Measurements from ENCODE around the gene PCYT1A. TPM values are rescaled to one million over a fixed set of nuclear protein-coding genes. Genes with fewer than 3 reads are reported as not detected.

Gene PCYT1A
- polyA plus RNA-seq, 2 donors, result 16.9 to 33.0 TPM

DNA sequence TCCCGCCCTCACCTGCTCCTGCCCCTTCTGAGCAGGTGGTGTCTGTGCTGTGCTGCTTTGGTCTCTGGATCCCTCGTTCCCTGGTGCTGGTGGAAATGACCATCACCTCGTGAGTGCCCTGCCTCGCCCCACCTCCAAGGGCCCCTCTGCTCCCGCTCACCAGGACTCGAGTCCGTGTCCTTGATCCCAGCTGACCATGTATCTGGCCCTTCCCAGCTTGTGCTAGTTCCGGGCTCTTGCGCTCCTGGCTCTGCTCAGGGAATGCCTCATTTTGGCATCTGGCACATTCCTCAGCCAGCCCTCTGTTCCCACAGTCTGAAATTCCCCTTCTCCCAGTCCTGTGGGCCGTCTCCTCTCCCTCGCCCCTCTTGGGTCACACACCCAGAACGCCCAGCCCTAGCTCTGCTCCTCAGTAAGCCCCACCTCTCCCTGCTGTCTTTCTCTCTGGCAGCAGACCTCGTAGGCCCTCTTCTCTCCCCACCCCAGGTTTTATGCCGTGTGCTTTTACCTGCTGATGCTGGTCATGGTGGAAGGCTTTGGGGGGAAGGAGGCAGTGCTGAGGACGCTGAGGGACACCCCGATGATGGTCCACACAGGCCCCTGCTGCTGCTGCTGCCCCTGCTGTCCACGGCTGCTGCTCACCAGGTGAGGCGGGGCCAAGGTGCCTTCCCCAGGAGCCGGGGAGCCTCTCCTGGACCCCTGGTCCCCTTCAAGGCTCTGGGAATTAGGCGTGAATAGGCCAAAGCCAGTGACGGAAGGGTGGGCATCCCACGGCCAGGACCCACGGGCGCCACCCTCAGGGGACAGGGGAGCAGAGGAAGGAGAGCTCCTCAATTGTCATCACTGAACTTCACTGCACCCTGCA, 59.7 kb downstream of the PCYT1A start:
- Histone ChIP-seq H3K4me3 (ENCODE audit: low read depth in 1 of 2, low read length in 2 of 2) (no peak overlapping the region), H3K27me3 (ENCODE audit: control insufficient read depth in 1 of 2, insufficient read depth in 2 of 2, low read length in 2 of 2) (no peaks in the 10 kb centered on the region), H3K27ac (ENCODE audit: low read depth in 2 of 2, low read length in 1 of 2) (no peak overlapping the region), H3K36me3 (ENCODE audit: control insufficient read depth in 2 of 2, insufficient read depth in 2 of 2, low read length in 1 of 2) (no peaks in the 10 kb centered on the region), H3K9me3 (ENCODE audit: control insufficient read depth in 2 of 2, insufficient read depth in 1 of 2, low read depth in 1 of 2, low read length in 1 of 2) (no peaks in the 10 kb centered on the region), H3K4me1 (ENCODE audit: control insufficient read depth in 2 of 2, insufficient read depth in 2 of 2, low read length in 1 of 2) (peaks cover 0 to 2% of the 10 kb centered on the region in 2 donors)
- WGBS, 2 donors, result 59 to 67% methylated on average over 24 of the region's 24 CpGs

DNA sequence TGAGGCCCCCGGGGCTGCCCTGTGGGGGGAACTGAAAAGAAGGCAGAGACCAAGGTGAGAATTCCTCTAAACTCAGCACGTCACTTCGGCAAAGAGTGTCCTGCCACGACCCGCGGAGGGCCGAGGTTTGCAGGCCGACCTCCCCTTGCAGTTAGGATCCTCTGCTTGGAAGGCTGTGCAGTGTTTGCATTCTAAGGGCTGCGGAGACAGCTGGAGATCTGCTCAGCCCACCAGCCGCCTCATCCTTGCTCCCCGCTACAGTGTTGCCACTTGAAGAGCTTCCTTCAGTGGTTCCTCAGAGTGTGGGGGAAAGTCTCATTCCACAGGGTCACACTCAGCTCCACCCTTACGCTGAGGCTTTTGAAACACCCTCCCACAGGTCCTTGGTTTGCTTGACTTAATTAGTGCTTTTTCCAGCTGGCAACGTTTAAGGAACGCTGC, 60.4 kb downstream of the PCYT1A start:
- Histone ChIP-seq H3K9me3 (ENCODE audit: control insufficient read depth in 2 of 2, insufficient read depth in 1 of 2, low read depth in 1 of 2, low read length in 1 of 2) (no peaks in the 10 kb centered on the region), H3K4me3 (ENCODE audit: low read depth in 1 of 2, low read length in 2 of 2) (no peak overlapping the region), H3K4me1 (ENCODE audit: control insufficient read depth in 2 of 2, insufficient read depth in 2 of 2, low read length in 1 of 2) (peaks cover 0 to 2% of the 10 kb centered on the region in 2 donors), H3K27me3 (ENCODE audit: control insufficient read depth in 1 of 2, insufficient read depth in 2 of 2, low read length in 2 of 2) (no peaks in the 10 kb centered on the region), H3K36me3 (ENCODE audit: control insufficient read depth in 2 of 2, insufficient read depth in 2 of 2, low read length in 1 of 2) (no peaks in the 10 kb centered on the region), H3K27ac (ENCODE audit: low read depth in 2 of 2, low read length in 1 of 2) (no peak overlapping the region)
- WGBS, 2 donors, result 73 to 83% methylated on average over 14 of the region's 14 CpGs

DNA sequence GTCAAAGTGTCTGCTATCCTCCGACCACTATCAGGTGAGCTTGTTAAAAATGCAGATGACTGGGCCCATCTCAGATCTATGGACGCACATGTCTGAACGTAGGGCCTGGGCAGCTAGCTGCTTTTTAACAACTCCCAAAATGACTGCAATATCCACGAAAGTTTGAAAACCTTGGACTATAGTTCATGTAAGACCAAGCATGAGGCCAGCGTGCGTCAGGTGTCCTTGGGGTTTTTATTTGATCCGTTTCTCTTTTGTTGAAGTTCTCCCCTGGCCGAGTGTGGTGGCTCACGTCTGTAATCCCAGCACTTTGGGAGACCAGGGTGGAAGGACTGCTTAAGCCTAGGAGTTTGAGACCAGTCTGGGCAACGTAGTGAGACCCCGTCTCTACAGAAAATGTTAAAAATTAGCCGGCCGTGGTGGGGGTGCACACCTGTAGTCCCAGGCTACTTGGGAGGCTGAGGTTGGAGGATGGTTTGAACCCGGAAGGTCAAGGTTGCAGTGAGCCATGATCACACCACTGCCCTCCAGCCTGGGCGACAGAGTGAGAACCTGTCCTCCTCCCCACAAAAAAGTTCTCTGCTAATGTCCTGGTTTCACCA, 61.7 kb downstream of the PCYT1A start:
- Histone ChIP-seq H3K36me3 (ENCODE audit: control insufficient read depth in 2 of 2, insufficient read depth in 2 of 2, low read length in 1 of 2) (no peaks in the 10 kb centered on the region), H3K4me3 (ENCODE audit: low read depth in 1 of 2, low read length in 2 of 2) (no peak overlapping the region), H3K9me3 (ENCODE audit: control insufficient read depth in 2 of 2, insufficient read depth in 1 of 2, low read depth in 1 of 2, low read length in 1 of 2) (no peaks in the 10 kb centered on the region), H3K27me3 (ENCODE audit: control insufficient read depth in 1 of 2, insufficient read depth in 2 of 2, low read length in 2 of 2) (no peaks in the 10 kb centered on the region), H3K27ac (ENCODE audit: low read depth in 2 of 2, low read length in 1 of 2) (no peak overlapping the region), H3K4me1 (ENCODE audit: control insufficient read depth in 2 of 2, insufficient read depth in 2 of 2, low read length in 1 of 2) (peaks cover 0 to 2% of the 10 kb centered on the region in 2 donors)
- 89 to 92% methylated on average over 15 of the region's 15 CpGs for WGBS, 2 donors

DNA sequence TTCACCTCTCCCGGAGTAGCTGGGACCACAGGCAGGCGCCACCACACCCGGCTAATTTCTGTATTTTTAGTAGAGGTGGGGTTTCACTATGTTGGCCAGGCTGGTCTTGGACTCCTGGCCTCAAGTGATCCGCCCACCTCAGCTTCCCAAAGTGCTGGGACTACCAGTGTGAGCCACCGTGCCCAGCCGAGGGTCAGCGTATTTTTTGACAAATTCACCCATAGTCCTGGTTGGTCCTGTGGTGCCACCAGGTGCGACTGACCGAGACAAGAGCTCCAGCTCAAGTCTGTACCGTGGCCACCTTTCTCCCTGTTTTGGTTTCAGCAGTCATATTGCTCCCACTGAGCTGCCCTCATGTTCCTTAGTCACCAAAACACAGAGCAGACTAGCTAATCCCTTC, 62.4 kb downstream of the PCYT1A start:
- WGBS, 2 donors, result 91 to 97% methylated on average over 10 of the region's 10 CpGs

DNA sequence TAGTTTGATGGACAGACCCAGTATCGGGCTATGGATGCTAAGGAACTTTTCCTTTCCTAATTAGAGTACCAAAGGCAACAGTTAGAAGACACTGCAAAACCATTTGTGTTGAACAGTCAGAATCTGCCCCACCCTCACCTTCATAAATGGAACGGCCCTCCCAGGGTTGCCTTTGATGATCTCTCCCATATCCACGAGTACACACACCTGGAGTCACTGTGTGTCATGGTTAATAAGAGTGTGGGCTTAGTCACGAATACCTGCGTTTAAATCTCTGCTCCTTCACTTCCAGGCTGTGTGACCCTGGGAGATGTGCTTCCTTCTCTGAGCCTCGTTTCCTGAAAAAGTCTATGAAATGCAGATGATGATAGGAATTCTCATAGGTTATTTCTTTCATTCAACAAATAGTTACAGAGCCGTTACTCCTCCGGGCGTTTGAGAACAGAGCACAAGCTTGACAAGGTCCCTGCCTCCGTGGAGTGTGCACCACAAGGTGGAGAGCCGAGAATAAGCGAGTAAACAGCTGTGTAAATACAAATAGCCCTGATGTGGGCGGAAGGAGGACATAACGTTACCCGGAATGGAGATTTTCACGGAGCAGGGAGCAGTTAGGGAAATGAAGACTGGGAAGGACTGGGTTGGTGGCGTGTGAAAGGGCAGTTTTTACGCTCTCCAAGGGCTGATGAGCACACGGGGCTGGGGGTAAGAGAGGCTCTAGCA, 64.5 kb downstream of the PCYT1A start:
- Histone ChIP-seq H3K4me3 (ENCODE audit: low read depth in 1 of 2, low read length in 2 of 2) (no peak overlapping the region), H3K27me3 (ENCODE audit: control insufficient read depth in 1 of 2, insufficient read depth in 2 of 2, low read length in 2 of 2) (no peaks in the 10 kb centered on the region), H3K27ac (ENCODE audit: low read depth in 2 of 2, low read length in 1 of 2) (no peak overlapping the region), H3K9me3 (ENCODE audit: control insufficient read depth in 2 of 2, insufficient read depth in 1 of 2, low read depth in 1 of 2, low read length in 1 of 2) (no peaks in the 10 kb centered on the region), H3K36me3 (ENCODE audit: control insufficient read depth in 2 of 2, insufficient read depth in 2 of 2, low read length in 1 of 2) (no peaks in the 10 kb centered on the region), H3K4me1 (ENCODE audit: control insufficient read depth in 2 of 2, insufficient read depth in 2 of 2, low read length in 1 of 2) (peaks cover 2 to 3% of the 10 kb centered on the region in 2 donors)
- WGBS, 2 donors, result 51 to 57% methylated on average over 19 of the region's 19 CpGs

More for the DNA sequence above, 62.4 kb downstream of the PCYT1A start:
- H3K4me1 ChIP-seq (ENCODE audit: control insufficient read depth in 2 of 2, insufficient read depth in 2 of 2, low read length in 1 of 2), result peaks cover 0 to 2% of the 10 kb centered on the region in 2 donors
- no peak overlapping the region for H3K4me3 ChIP-seq (ENCODE audit: low read depth in 1 of 2, low read length in 2 of 2)
- H3K27me3 ChIP-seq (ENCODE audit: control insufficient read depth in 1 of 2, insufficient read depth in 2 of 2, low read length in 2 of 2), result no peaks in the 10 kb centered on the region
- H3K9me3 ChIP-seq (ENCODE audit: control insufficient read depth in 2 of 2, insufficient read depth in 1 of 2, low read depth in 1 of 2, low read length in 1 of 2), result no peaks in the 10 kb centered on the region
- no peaks in the 10 kb centered on the region for H3K36me3 ChIP-seq (ENCODE audit: control insufficient read depth in 2 of 2, insufficient read depth in 2 of 2, low read length in 1 of 2)
- H3K27ac ChIP-seq (ENCODE audit: low read depth in 2 of 2, low read length in 1 of 2), result no peak overlapping the region

DNA sequence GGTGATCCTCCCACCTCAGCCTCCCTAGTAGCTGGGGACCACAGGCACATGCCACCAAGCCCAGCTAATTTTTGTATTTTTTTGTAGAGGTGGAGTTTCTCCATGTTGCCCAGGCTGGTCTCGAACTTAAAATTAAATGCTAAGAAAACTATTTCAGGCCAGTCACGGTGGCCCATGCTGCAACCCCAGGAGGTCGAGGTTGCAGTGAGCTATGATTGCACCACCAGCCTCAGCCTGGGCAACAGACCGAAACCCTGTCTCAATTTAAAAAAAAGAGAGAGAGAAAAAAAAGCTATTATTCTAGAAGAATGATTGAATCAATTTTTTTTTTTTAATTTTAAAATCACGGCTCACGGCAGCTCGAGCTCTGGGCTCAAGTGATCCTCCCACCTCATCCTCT, 66.5 kb downstream of the PCYT1A start:
- no peaks in the 10 kb centered on the region for H3K36me3 ChIP-seq (ENCODE audit: control insufficient read depth in 2 of 2, insufficient read depth in 2 of 2, low read length in 1 of 2)
- H3K27me3 ChIP-seq (ENCODE audit: control insufficient read depth in 1 of 2, insufficient read depth in 2 of 2, low read length in 2 of 2), result no peaks in the 10 kb centered on the region
- no peak overlapping the region for H3K27ac ChIP-seq (ENCODE audit: low read depth in 2 of 2, low read length in 1 of 2)
- no peak overlapping the region for H3K4me3 ChIP-seq (ENCODE audit: low read depth in 1 of 2, low read length in 2 of 2)
- no peaks in the 10 kb centered on the region for H3K9me3 ChIP-seq (ENCODE audit: control insufficient read depth in 2 of 2, insufficient read depth in 1 of 2, low read depth in 1 of 2, low read length in 1 of 2)
- 93 to 96% methylated on average over 7 of the region's 7 CpGs for WGBS, 2 donors
- H3K4me1 ChIP-seq (ENCODE audit: control insufficient read depth in 2 of 2, insufficient read depth in 2 of 2, low read length in 1 of 2), result peaks cover 3 to 7% of the 10 kb centered on the region in 2 donors

DNA sequence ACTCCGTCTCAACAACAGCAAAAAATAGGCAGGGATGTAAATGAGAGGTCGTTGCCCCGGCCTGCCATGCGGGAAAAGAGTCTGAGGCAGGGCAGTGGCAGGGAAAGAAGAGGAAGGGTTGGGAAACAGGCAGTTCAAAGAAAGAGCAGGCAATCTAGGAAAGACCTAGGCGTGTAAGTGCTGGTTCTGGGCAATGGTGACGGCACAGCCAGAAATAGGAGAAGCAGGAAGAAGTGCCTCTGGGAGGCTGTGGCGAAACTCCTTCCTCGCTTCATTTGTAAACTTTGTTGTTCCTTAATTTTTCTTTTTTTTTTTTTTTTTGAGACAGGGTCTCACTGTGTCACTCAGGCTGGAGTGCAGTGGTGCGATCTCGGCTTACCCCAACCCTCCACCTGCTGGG, 66.9 kb downstream of the PCYT1A start:
- peaks cover 3 to 7% of the 10 kb centered on the region in 2 donors for H3K4me1 ChIP-seq (ENCODE audit: control insufficient read depth in 2 of 2, insufficient read depth in 2 of 2, low read length in 1 of 2)
- no peak overlapping the region for H3K4me3 ChIP-seq (ENCODE audit: low read depth in 1 of 2, low read length in 2 of 2)
- no peak overlapping the region for H3K27ac ChIP-seq (ENCODE audit: low read depth in 2 of 2, low read length in 1 of 2)
- H3K9me3 ChIP-seq (ENCODE audit: control insufficient read depth in 2 of 2, insufficient read depth in 1 of 2, low read depth in 1 of 2, low read length in 1 of 2), result no peaks in the 10 kb centered on the region
- 74 to 83% methylated on average over 10 of the region's 10 CpGs for WGBS, 2 donors
- no peaks in the 10 kb centered on the region for H3K27me3 ChIP-seq (ENCODE audit: control insufficient read depth in 1 of 2, insufficient read depth in 2 of 2, low read length in 2 of 2)
- no peaks in the 10 kb centered on the region for H3K36me3 ChIP-seq (ENCODE audit: control insufficient read depth in 2 of 2, insufficient read depth in 2 of 2, low read length in 1 of 2)

DNA sequence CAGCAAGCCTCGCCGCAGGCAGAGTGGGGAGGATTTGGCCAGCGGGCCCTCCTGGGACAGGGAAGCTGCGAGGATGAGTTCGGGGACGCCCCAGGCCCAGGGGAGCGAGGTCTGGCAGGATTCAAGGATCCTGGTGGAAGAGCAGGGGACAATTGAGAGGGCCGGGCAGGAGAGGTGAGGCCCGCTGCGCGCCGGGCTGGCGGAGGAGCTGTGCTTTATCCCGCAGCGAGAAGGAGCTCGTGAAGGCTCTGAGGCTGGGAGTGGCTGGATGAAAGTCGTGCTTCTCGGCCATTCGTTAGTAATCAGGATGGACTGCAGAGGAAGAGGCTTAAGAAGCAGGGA, 67.6 kb downstream of the PCYT1A start:
- H3K27ac ChIP-seq (ENCODE audit: low read depth in 2 of 2, low read length in 1 of 2), result no peak overlapping the region
- no peaks in the 10 kb centered on the region for H3K27me3 ChIP-seq (ENCODE audit: control insufficient read depth in 1 of 2, insufficient read depth in 2 of 2, low read length in 2 of 2)
- no peaks in the 10 kb centered on the region for H3K36me3 ChIP-seq (ENCODE audit: control insufficient read depth in 2 of 2, insufficient read depth in 2 of 2, low read length in 1 of 2)
- H3K9me3 ChIP-seq (ENCODE audit: control insufficient read depth in 2 of 2, insufficient read depth in 1 of 2, low read depth in 1 of 2, low read length in 1 of 2), result no peaks in the 10 kb centered on the region
- H3K4me3 ChIP-seq (ENCODE audit: low read depth in 1 of 2, low read length in 2 of 2), result no peak overlapping the region
- 89 to 90% methylated on average over 19 of the region's 19 CpGs for WGBS, 2 donors
- peaks cover 3 to 7% of the 10 kb centered on the region in 2 donors for H3K4me1 ChIP-seq (ENCODE audit: control insufficient read depth in 2 of 2, insufficient read depth in 2 of 2, low read length in 1 of 2)

DNA sequence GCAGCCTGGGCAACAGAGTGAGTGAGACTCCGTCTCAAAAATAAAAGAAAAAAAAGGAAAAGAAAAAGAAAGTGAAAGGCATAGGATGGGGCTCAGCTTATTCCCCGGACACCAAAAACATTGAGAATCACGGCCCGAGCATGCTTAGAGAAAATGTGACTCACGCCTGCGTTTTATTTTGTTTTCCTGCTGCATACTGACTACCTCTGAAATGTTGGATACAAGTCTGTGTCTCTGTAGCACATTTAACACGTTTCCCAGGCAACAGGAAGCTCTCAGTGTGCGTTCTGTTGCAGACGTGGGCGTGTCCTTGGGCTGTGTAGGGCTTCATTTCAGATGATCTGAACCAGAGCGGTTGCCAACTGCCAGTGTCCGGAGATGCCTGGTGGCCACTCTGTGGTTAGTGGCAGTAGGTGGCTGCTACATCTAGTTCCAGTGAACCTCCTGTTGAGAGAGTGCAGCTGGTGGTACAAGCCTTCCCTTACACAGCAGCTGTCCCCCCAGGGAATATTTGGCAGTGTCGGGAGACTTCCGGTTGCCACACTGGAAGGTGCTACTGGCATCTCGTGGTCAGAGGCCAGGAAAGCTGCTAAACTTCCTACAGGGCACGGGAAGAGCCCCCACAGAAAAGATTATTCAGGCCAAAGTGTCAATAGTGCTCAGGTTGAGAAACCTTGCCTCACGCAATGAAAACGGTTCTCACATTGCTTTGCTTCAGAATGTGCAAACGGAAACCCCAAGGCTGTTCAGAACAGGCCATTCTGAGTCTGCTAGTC, 68.1 kb downstream of the PCYT1A start:
- peak overlapping the region in 1 of 2 donors; percentile 26 for H3K27ac ChIP-seq (ENCODE audit: low read depth in 2 of 2, low read length in 1 of 2)

More for the DNA sequence above, 68.1 kb downstream of the PCYT1A start:
- 12 to 25% methylated on average over 19 of the region's 19 CpGs for WGBS, 2 donors
- no peaks in the 10 kb centered on the region for H3K9me3 ChIP-seq (ENCODE audit: control insufficient read depth in 2 of 2, insufficient read depth in 1 of 2, low read depth in 1 of 2, low read length in 1 of 2)
- H3K27me3 ChIP-seq (ENCODE audit: control insufficient read depth in 1 of 2, insufficient read depth in 2 of 2, low read length in 2 of 2), result no peaks in the 10 kb centered on the region
- H3K4me3 ChIP-seq (ENCODE audit: low read depth in 1 of 2, low read length in 2 of 2), result peak overlapping the region in 1 of 2 donors; percentile 20
- H3K36me3 ChIP-seq (ENCODE audit: control insufficient read depth in 2 of 2, insufficient read depth in 2 of 2, low read length in 1 of 2), result no peaks in the 10 kb centered on the region
- H3K4me1 ChIP-seq (ENCODE audit: control insufficient read depth in 2 of 2, insufficient read depth in 2 of 2, low read length in 1 of 2), result peaks cover 3 to 7% of the 10 kb centered on the region in 2 donors
